Panc1 (cell line): ENCODE measurements around the gene YIPF5. TPM values are rescaled to one million over a fixed set of nuclear protein-coding genes. Genes with fewer than 3 reads are reported as not detected.

ENCODE experiments used
- ATAC-seq: fragments of 200-7000 bp; cut with Tn5 transposase; 2 replicates; pipeline ENCODE4 v1.9.1; 2020; ENCODE audit warnings: mild to moderate bottlenecking, moderate library complexity
- BruUV-seq: library from RNA; stranded (reverse); fragments of 400-500 nt; replicated peaks from 2 replicates; lab custom pipeline; 2021; lab: Mats Ljungman, UMichigan
- CTCF ChIA-PET: fragments of 300-600 bp; sonication (Branson Sonifier 250); formaldehyde crosslinking; loops from one replicate; lab custom pipeline; 2022; ENCODE audit warnings: antibody characterized with exemption; lab: Charles Lee
- POLR2A ChIA-PET: fragments of 300-600 bp; sonication (Branson Sonifier 250); formaldehyde crosslinking; loops from one replicate; lab custom pipeline; 2022; ENCODE audit warnings: antibody characterized with exemption; lab: Charles Lee
- DNase-seq: peaks from one replicate; pipeline ENCODE4 v3.0.0-alpha.2; 2010; ENCODE audit warnings: low read depth, low spot score
- H3K27ac ChIP-seq: 2 replicates; pipeline ENCODE4 v1.5.1; 2011; ENCODE audit warnings: mild to moderate bottlenecking, low read length, inconsistent platforms
- H3K27me3 ChIP-seq: fragments of 200-500 bp; sonication (Bioruptor generic); 2 replicates; pipeline ENCODE4 v1.6.0; 2014; ENCODE audit warnings: low read length, inconsistent platforms; ENCODE audit not compliant: control insufficient read depth, insufficient read depth
- H3K36me3 ChIP-seq: fragments of 200-500 bp; sonication (Bioruptor generic); 2 replicates; pipeline ENCODE4 v1.5.1; 2014; ENCODE audit warnings: inconsistent platforms, mild to moderate bottlenecking, low read length, moderate library complexity; ENCODE audit not compliant: control insufficient read depth, insufficient read depth
- H3K4me1 ChIP-seq: 2 replicates; pipeline ENCODE4 v1.5.1; 2011; ENCODE audit warnings: inconsistent platforms, mild to moderate bottlenecking, low read length, moderate library complexity; ENCODE audit not compliant: control insufficient read depth, insufficient read depth
- H3K4me3 ChIP-seq, 2 experiments: 2 replicates each; pipeline ENCODE4 v1.5.1; 2011 to 2012; ENCODE audit warnings: low read depth in 2 of 2, low read length in 2 of 2, mild to moderate bottlenecking in 2 of 2, inconsistent platforms in 1 of 2, moderate library complexity in 1 of 2
- H3K9me3 ChIP-seq: fragments of 200-500 bp; sonication (Bioruptor generic); 2 replicates; pipeline ENCODE4 v1.5.1; 2014; ENCODE audit warnings: low read depth, mild to moderate bottlenecking, inconsistent platforms, low read length, moderate library complexity; ENCODE audit not compliant: control insufficient read depth, insufficient read depth
- POLR2AphosphoS5 ChIP-seq: IDR thresholded peaks from 2 replicates; pipeline ENCODE4 v1.6.1; 2012; ENCODE audit warnings: mild to moderate bottlenecking, low read depth, low read length, moderate library complexity
- SIN3A ChIP-seq: IDR thresholded peaks from 2 replicates; pipeline ENCODE4 v1.6.1; 2012; ENCODE audit warnings: low read depth, mild to moderate bottlenecking, low read length, moderate library complexity, borderline replicate concordance; ENCODE audit not compliant: insufficient read depth
- TCF7L2 ChIP-seq: IDR thresholded peaks from 2 replicates; pipeline ENCODE4 v1.6.1; 2011; ENCODE audit warnings: mild to moderate bottlenecking, low read depth, low read length, inconsistent platforms
- in situ Hi-C: cut with HindIII; loops from 2 replicates; pipeline ENCODE4 v1.10.0; 2016; ENCODE audit warnings: low sequenced_read_pairs, low pct_unique_long_range_greater_than_20kb
- intact Hi-C: fragments of 100-400 bp; cut with micrococcal nuclease; formaldehyde crosslinking; loops from one replicate; pipeline ENCODE4 v1.10.0; 2022; ENCODE audit not compliant: unreplicated experiment
- total RNA-seq: library from RNA; stranded (reverse); gene quantifications from one replicate; pipeline ENCODE4 v1.2.1, GENCODE V29; 2021; ENCODE audit not compliant: unreplicated experiment
- TF ChIP-seq, protein P1 (sequence below), 2 experiments: IDR thresholded peaks; 2 replicates each; pipeline ENCODE4 v1.6.1; 2011 to 2012; ENCODE audit warnings: low read depth in 2 of 2, control low read depth in 1 of 2, low read length in 1 of 2, mild to moderate bottlenecking in 1 of 2, moderate library complexity in 1 of 2; ENCODE audit not compliant: insufficient read depth in 1 of 2
- TF ChIP-seq, protein P2 (sequence below): fragments of 450-650 bp; IDR thresholded peaks from 2 replicates; pipeline ENCODE4 v1.5.1; 2017; ENCODE audit warnings: mild to moderate bottlenecking

Gene YIPF5
- total RNA-seq, 1 experiment from 2014 or later: 43.4 TPM

DNA sequence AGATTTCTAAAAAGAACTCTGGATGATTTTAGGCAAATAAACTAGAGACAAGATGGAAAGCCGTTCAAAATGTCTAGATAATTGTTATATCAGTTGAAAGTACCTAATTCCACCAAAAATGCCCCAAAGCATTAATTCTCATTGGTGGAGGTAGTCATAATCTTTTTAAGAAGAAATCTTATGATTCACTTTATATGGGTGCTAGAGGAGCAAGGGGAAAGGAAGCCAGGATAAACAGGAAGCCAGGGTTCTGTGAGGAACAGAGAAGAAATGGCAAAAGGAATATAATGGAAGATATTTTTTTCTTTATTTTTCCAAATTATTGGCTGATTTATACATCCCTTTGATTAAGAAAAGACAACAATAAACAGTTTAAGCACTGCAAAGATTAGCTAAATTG lies 7.8 kb downstream of the YIPF5 start:
- no peak for DNase-seq
- H3K4me1 ChIP-seq: no peaks in the 10 kb centered on the region
- ATAC-seq: no peak
- H3K27ac ChIP-seq: no peak overlapping the region
- no TSS peak for BruUV-seq
- H3K9me3 ChIP-seq: no peaks in the 10 kb centered on the region
- no peak overlapping the region for H3K4me3 ChIP-seq
- peaks cover 39% of the 10 kb centered on the region for H3K36me3 ChIP-seq
- TF ChIP-seq TCF7L2: no peak
- no peak for TF ChIP-seq SIN3A
- TF ChIP-seq, protein P1, sequence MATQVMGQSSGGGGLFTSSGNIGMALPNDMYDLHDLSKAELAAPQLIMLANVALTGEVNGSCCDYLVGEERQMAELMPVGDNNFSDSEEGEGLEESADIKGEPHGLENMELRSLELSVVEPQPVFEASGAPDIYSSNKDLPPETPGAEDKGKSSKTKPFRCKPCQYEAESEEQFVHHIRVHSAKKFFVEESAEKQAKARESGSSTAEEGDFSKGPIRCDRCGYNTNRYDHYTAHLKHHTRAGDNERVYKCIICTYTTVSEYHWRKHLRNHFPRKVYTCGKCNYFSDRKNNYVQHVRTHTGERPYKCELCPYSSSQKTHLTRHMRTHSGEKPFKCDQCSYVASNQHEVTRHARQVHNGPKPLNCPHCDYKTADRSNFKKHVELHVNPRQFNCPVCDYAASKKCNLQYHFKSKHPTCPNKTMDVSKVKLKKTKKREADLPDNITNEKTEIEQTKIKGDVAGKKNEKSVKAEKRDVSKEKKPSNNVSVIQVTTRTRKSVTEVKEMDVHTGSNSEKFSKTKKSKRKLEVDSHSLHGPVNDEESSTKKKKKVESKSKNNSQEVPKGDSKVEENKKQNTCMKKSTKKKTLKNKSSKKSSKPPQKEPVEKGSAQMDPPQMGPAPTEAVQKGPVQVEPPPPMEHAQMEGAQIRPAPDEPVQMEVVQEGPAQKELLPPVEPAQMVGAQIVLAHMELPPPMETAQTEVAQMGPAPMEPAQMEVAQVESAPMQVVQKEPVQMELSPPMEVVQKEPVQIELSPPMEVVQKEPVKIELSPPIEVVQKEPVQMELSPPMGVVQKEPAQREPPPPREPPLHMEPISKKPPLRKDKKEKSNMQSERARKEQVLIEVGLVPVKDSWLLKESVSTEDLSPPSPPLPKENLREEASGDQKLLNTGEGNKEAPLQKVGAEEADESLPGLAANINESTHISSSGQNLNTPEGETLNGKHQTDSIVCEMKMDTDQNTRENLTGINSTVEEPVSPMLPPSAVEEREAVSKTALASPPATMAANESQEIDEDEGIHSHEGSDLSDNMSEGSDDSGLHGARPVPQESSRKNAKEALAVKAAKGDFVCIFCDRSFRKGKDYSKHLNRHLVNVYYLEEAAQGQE (IDR thresholded peaks at IDR 0.05; ENCODE audit: insufficient read depth in 1 of 2, low read depth in 2 of 2, low read length in 1 of 2): no peak
- TF ChIP-seq, protein P2, sequence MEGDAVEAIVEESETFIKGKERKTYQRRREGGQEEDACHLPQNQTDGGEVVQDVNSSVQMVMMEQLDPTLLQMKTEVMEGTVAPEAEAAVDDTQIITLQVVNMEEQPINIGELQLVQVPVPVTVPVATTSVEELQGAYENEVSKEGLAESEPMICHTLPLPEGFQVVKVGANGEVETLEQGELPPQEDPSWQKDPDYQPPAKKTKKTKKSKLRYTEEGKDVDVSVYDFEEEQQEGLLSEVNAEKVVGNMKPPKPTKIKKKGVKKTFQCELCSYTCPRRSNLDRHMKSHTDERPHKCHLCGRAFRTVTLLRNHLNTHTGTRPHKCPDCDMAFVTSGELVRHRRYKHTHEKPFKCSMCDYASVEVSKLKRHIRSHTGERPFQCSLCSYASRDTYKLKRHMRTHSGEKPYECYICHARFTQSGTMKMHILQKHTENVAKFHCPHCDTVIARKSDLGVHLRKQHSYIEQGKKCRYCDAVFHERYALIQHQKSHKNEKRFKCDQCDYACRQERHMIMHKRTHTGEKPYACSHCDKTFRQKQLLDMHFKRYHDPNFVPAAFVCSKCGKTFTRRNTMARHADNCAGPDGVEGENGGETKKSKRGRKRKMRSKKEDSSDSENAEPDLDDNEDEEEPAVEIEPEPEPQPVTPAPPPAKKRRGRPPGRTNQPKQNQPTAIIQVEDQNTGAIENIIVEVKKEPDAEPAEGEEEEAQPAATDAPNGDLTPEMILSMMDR: no peak
- TF ChIP-seq POLR2AphosphoS5: no peak
- in situ Hi-C loops: no loop called here
- intact Hi-C loops: no loop called here
- POLR2A ChIA-PET: no interaction called here
- CTCF ChIA-PET: no interaction called here
- no peaks in the 10 kb centered on the region for H3K27me3 ChIP-seq

DNA sequence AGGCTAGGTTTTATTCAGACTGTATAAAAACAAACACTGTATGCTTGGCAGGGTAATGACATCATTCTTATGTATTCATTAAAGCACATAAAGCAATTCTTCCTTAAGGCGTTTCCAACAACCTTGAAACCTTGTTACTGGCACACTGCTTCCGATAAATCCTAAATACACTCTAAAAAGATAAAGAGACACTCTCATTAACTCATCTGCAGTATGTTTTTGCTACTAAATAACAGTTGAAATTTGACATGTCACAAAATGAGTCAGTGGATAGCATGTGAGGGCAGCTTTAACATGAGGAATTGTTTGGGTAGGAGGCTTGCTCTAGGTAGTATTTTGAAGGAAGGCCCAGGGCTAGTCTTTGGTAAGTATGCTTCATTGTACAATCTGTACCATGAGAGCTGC lies 13.7 kb downstream of the YIPF5 start:
- Histone ChIP-seq H3K27me3 (no peaks in the 10 kb centered on the region), H3K27ac (no peak overlapping the region), H3K36me3 (peaks cover 6% of the 10 kb centered on the region; the same call in 1 of the 2 replicates), H3K4me3 (no peak overlapping the region), H3K9me3 (no peaks in the 10 kb centered on the region), H3K4me1 (no peaks in the 10 kb centered on the region)
- no TSS peak for BruUV-seq
- ATAC-seq (no peak), DNase-seq (no peak)
- ChIA-PET CTCF (no interaction called here), POLR2A (no interaction called here)
- in situ Hi-C loops (no loop called here), intact Hi-C loops (no loop called here)
- TF ChIP-seq TCF7L2 (no peak), SIN3A (no peak)
- TF ChIP-seq, protein P2: no peak
